Fibroblast of the conjunctiva (primary cell): Measurements from ENCODE around the gene CEP350.
A peak's percentile ranks its signal among the peaks of the same experiment; 100 is the strongest.
"Not testable (repeated sequence)": the region's sequence is repeated elsewhere in the genome, so short reads cannot be mapped to it uniquely, and the experiment has no call there.

Experiments used
- DNase-seq: peaks from one replicate; pipeline ENCODE4 v3.0.0-alpha.2; 2010; ENCODE audit warnings: low read depth

CEP350 gene

DNA sequence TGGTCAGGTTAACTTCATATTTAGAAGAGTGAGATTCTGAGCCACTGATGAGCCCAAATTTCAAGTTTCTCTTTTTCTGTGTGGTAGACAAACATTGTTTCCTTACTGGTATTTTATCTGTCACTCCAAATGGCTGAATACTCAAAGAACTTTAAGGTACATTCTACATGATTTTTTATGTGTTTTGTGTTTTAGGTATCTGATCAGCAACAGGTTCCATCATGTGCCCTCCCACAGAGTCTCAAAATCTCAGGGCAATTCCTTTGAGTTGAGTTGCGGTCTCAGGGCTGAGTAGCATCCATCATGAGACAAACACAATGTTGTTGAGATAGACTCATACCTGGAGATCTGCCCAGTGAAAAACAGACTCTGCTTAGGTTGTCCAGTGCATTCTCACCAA is 14.7 kb upstream of the CEP350 start:
- DNase-seq, result no peak

DNA sequence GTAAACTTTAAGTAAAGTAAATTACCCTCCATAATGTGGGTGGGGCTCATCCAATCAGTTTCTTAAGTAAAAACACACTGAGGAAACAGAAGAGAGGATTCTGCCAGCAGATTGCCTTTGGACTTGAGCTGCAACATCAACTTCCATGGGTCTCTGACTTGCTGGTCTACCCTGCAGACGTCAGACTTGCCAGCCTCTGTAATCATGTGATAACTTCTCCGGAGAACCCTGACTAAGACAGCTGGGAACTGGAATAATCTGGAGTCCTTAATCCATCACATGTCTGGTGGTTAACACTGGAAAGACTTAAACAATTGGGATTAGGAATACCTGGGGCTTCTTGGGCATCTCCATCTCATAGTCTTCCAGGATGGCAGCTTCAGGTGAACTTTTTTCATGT is 13.2 kb upstream of the CEP350 start:
- DNase-seq, result no peak

DNA sequence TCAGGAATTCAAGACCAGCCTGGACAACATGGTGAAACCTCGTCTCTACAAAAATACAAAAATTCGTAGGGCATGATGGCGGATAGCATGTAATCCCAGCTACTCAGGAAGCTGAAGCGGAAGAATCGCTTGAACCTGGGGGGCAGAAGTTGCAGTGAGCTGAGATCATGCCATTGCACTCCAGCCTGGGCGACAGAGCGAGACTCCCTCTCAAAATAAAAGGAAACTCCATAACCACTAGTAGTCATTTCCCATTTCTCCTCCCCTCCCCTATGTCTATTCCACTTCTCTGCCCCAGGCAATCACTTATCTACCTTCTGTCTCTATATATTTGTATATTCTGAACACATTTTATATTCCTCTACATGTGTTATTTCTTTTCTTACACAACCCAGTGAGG is 4.0 kb upstream of the CEP350 start:
- no peak for DNase-seq

DNA sequence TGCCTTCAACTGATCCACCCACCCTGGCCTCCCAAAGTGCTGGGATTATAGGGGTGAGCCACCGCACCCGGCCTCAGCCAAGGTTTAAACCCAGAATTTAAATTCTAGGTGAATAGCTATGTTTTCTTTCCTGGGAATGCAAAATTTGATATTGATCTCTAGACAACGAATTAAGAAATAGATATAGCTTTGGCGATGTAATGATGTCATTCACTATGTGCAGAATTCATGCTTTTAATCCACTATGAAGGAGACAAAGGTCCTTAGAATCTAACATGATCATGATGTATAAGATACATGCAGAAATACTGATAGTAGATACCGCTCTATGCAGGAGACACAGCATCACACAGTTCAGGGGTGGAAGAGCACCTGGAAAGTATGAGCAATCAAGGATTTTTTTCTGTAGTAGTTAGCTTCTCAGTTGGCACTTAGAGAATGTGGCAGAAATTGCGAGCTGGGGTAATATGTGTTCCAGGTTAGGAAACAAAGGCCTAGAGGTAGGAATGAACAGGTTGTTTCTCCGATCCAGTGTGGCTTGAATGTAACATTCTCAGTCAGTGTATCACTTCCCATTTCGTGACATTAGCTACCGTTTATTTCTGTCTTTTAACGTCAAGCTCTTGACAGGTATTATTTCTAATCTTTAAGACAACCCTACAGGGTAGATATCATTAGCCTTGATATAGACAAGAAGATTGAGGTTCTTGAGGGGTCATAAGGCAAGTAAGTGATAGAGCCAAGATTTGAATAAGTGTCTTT is 3.0 kb upstream of the CEP350 start:
- no peak for DNase-seq

DNA sequence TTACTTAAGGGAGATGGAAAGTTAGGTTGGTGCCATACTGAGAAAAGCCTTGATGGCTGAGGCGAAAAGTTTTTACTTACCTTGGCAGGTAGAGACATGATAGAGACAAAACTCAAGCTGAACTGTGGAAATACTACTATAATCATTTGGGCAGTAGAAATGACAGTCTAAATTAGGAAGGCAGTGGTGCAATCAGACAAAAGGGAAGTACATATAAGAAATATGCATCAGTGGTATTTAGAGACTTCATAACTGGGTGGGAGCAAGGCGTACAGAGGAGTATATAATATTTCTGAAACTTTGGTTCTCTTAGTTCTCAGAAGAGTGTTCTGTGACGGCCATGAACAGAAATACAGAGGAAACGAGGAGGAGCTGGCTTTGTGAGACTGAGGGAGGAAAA is 2.4 kb upstream of the CEP350 start:
- DNase-seq, result no peak

DNA sequence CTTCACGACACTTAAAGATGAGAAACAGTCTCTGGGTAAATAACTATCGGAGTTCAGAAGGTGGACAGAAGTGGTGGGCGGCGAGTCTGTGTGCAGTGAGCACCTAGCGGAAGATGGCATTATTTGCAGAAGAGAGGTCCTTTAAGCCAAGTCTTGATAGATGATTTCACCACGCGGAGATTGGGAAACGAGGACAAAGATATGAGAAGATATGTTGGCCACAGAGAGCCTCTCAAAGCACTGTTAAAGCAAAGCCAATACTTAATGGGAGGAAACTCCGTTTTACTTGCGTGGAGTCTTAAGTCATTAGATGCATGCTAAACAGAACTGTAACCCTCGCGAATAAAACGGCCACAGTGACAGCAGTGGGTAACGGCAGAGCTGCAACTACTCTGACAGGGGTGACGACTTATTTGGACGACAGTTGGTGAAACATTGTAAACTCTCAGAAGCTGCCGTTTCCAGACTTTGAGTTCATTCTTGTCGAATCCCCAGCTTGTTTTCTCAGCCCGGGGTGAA is 577 bp upstream of the CEP350 start:
- peak; percentile 18 for DNase-seq

DNA sequence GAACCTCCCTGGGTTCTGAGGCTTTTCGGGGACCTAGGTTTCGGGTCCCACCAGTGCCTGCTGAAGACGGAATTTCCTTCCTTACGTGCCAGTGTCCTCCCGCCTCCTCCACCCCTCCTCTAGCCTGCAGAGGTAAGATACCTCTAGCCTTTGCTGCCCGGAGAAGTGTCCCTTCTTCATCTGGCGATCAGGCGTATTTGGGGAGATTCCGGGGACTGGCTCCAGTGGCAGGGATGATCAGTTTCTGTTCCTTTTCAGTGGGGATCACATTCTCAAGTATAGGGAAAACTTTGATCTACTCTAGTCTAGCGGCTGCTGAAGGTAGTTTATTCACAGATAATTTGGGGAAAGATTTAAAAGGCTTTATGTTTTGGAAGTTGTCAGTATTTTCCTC is 674 bp downstream of the CEP350 start:
- no peak for DNase-seq

DNA sequence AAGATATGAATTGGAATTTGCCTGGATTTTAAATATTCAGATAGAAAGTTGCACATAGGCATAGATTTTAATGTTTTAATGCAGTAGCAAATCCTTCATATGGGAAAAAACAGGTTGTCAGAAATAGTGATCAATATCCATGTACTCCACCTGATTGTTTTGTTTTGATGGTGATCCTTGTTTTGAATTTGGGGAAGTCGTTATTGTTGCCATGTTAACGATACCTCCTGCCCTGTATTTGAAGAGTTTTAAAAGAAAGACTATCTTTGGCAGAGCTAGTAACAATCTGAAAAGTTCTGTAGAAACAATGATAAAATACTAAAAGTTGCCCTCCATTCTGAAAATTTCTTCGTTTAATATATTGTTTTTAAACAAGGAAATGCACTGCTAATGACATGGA is 1.1 kb downstream of the CEP350 start:
- DNase-seq, result no peak

DNA sequence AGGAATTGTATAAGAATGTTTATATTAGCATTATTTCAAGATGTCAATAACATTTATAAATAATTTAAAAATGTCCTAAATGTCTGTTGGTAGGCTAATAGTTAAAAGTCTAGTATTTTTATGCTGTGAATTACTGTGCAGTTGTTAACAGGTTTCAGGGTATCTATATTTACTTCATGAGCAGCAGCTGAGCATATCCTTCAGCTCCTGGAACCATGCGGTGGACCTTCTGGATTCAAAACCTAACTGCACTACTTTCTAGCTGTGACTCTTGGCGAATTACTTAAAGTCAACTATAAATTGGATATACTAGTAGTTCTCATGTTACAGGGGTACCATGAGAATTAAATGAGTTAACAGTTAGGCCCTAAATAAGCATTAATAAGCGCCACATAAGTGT is 3.7 kb downstream of the CEP350 start:
- no peak for DNase-seq

DNA sequence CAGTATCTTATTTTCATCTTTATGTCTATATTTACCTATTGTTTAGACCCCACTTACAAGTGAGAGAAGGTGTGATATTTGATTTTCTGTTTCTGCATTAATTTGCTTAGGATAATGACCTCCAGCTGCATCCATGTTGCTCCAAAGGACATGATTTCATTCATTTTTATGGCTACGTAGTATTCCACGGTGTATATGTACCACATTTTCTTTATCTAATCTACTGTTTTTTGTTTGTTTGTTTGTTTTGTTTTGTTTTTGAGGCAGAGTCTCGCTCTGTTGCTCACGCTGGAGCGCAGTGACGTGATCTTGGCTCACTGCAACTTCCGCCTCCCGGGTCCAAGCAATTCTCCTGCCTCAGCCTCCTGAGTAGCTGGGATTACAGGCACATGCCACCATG is 7.6 kb downstream of the CEP350 start:
- DNase-seq, result not testable (repeated sequence)

DNA sequence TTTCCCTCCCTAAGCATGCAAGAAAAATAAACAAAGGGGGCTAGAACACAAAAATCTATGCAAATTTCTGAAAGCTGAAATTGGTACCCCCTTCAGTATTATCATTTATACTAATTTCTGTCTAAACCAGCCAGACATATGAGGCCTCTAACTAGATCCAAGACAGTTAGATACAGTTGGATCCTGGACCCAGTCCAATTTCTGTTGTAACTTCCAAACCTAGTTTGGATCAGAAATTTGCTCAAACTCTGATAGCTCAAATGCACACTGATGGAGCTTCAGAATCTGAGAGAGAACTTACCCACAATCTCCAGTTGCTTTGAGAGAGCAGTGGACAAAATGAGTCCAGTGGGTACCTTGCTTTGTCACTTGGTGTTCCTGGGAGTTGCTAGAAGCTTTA is 11.9 kb downstream of the CEP350 start:
- DNase-seq, result no peak

DNA sequence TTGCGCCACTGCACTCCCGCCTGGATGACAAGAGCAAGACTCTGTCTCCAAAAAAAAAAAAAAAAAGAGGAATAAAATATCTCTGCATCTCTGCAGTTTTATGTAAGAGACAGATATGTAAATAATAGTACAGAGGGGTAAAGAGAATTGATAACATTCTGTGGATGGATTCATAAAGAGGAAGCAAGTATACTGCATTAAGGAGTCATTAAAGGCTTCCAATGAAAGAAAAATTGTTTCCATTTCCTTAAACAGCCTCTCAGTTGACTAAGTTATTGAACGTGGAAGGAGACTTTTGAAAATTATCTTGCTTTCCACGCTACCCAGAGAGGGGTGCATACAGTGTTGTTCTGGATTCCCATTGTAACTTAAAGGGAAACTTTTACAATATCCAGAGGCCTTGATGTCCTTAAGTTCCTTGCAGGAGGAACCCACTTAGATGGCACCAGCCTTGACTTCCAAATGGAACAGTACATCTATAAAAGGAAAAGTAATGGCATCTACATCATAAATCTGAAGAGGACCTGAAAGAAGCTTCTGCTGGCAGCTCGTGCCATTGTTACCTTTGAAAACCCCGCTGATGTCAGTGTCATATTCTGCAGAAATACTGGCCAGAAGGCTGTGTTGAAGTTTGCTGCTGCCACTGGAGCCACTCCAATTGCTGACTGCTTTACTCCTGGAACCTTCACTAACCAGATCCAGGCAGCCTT is 13.8 kb downstream of the CEP350 start:
- no peak for DNase-seq

DNA sequence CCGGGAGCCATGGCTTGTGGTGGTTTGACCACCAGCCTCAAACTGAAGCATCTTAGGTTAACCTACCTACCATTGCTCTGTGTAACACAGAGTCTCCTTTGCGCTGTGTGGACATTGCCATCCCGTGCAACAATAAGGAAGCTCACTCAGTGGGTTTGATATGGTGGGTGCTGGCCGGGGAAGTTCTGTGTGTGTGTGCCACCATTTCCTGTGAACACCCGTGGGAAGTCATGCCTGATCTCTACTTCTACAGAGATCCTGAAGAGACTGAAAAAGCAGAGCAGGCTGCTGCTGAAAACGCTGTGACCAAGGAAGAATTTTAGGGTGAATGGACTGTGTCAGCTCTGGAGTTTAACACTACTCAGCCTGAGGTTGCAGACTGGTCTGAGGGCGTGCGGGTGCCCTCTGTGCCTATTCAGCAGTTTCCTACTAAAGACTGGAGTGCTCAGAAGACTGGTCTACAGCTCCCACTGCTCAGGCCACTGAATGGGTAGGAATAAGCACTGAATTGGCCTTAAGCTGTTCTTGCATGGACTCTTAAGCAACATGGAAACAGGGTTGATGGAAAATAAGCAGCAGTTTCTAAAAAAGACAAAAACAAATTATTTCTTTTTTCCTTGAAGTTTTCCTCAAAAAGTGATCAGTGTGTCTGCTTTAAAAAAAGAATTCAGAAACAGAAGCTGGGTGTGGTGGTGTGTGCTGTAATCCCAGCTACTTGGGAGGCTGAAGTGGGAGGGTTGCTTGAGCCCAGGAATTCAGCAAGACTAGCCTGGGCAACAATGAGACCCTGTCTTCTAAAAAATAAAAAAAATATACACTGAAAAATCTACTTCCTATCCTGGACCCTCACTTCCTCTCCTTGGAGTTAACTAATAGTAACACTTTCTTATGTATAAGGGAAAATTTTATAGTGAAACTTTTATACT is 14.6 kb downstream of the CEP350 start:
- DNase-seq, result no peak

DNA sequence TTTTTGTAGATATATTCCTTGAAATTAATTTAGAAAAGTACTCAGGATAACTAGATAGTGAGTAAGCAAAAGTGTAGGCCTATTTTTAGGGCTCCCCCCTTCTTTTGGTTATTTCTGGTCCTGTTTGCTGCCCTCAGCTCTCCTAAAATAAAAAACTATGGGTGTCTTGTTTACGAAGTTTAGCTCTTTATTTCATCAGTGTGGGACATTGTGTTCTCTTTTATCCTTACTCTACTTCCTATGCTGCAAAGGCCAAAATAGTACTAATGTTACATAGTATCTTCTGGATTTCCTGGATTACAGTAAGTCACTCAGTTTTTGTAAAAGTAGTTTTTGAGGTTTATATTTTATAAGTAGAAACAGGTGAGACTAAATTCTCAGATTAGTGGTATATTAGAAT is 15.4 kb downstream of the CEP350 start:
- DNase-seq, result peak; percentile 30

DNA sequence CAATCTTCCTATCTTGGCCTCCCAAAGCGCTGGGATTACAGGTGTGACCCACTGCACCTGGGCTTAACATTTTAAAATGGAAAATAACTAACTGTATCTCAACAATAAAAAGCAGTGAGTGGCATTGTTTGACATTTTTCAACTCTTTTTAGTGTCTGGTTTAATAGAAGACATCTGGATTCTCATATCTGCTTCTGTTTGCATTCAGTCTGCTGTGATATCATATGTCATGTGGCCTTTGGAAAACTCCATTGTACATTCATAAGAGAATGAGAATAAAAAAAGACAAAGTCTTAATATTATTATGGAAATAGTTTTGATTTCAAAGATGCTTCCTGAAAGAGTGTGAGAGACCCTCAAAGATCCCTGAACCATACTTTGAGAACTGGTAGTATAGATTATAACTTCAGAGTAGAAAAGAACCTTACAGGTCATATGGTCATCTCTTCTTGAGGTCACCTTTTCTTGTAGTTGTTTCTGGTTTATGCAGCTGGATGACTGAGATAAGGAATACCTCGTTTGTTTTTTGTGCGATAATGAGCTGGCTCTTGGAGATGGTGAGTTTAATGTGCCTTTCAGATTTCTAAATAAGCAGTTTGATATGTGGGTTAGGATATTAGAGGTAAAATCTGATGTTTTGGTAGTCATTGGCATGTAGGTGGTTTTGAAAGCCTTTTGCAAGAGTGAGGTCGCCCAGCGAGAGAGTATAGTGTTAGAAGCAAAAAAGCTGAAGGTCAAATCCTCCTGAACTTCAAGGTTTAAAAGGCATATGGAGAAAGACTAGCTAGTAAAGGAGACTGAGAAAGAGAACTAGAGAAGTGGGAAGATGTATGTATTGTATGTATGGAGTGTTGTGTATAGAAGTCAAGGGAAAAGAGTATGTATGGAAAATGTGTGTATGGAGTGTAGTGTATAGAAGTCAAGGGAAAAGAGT is 17.2 kb downstream of the CEP350 start:
- DNase-seq, result no peak

DNA sequence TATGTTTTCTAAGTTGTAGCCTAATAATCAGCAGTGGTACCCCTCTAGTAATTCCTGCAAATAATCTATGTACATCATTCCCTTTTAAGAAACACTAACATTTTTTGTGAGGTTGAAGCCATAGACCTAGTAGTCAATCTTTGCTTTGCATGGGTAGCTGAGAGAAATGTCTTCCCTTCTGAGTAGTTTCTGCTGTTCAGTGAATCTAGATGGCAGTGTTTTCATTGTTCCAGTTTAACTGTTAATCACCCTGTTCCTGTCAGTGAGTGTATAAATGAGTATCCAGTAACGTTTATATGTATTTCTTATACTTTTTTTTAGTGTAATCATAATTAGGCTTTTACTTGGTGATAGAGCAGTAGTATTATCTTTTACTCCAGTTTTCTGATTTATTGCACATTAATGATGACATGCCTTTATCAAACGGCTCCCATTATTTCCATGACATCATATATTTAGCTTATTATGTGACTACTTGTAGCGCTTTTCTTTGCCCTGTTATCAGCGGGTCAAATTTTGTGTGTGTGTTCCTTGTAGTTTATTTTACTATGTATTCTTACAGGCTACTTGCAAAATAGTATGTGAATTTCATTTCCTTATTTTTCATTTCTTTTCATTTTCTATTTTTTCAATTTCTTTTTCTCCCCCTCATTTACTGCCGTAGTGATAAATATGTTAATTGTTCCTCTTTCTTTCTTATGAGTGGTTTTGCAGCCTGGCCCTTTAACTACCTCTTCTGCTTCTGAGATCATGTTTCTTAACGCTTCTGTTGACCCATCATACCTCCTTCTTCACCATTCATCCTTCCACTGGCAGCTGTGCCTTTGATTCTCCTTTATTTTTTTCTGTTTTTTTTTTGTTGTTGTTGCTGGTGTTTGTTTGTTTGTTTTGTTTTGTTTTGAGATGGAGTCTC is 18.8 kb downstream of the CEP350 start:
- DNase-seq, result no peak

DNA sequence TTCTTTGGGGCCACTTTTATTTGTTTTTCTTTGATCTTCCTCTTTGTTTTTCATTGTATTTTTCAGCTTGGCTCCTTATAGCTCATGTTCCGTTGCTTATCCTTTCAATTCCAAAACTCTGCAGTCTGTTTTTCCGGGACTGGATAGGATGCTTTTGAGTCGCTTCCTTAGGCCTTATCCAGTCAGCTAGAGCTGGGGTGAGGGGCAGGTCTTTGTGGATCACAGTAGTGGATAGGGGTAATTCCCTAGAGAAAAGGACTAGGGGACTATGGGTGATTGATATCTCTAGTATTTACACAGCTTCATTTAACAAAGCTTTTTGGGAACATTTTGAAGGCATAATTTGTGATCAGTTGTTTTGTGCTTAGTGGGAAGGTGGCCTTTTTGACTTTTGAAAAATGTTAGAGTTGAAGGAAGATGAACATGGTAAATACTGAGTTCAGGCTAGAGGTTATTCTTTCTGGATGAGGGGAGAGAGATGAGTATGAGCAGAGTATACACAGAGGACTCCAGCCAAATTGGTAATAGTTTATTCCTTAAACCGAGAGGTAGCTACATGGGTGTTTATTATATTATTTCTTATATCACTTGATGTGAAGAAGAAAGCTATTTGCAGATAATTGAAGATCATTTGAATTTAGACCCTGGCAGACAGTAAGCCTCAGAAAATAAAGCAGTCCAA is 22.5 kb downstream of the CEP350 start:
- DNase-seq, result no peak

DNA sequence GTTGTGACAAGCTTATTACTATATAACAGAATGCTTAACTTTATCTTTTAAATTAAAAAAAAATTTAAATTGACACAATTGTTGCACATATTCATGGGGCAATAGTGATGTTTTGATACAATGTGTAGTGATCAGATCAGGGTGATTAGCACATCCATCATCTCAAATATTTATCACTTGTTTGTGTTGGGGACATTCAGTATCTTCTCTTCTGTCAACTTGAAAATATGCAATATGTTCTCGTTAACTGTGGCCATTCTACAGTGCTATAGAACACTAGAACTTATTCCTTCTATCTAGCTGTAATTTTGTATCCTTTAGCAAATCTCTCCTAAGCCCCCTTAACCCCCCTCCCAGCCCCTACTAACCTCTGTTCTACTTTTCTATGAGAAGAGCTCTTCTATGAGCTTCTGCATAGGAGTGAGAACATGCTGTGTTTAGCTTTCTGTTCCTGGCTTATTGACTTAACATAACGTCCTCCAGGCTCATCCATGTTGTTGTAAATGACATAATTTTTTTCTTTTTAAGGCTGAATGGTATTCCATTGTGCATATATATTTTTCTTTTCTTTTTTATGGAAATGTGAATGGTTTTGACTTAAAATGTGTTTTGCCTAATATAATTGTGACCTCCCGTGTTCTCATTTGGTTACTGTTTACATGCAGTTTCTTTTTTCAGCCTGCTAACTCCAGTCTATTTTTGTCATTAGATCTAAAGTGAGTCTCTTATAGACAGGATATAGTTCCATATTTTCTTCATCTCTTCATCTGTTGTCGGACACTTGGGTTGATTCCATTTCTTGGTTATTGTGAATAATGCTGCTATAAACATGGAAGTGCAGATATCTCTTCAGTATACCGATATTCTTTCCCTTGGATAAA is 23.8 kb downstream of the CEP350 start:
- DNase-seq, result no peak

DNA sequence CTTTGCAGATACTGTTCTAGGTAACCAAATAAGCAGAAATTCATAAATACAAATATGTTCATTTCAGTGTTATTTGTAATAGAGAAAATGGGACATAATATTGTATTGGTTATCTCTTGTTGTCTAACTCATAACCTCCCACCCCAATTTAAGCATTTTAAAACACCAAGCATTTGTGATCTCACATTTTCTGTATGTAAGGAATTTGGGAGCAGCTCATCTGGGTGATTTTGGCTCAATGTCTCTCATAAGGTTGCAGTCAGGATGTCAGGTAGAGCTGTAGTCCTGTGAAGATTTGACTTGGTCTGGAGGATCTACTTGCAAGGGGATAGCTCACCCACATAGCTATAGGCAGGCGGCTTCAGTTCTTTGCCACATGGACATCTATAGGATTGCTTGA is 29.5 kb downstream of the CEP350 start:
- DNase-seq, result no peak
